Measurements from ENCODE around the gene LPIN1.
"Not testable (repeated sequence)": the region's sequence is repeated elsewhere in the genome, so short reads cannot be mapped to it uniquely, and the experiment has no call there.

The LPIN1 gene

GRCh38 chr2:11722292-11723060 lies 24.0 kb upstream of the LPIN1 start:
- DNase-seq (ENCODE audit: insufficient read length, low spot score) (no peak), FAIRE-seq (no peak)
- TF ChIP-seq POLR2A (IDR thresholded peaks at IDR 0.05; ENCODE audit: low read depth, low read length): no peak

GRCh38 chr2:11723061-11723371 lies 23.4 kb upstream of the LPIN1 start:
- DNase-seq (ENCODE audit: insufficient read length, low spot score): no peak
- FAIRE-seq: no peak
- no peak for TF ChIP-seq POLR2A (IDR thresholded peaks at IDR 0.05; ENCODE audit: low read depth, low read length)

GRCh38 chr2:11724151-11724550 lies 22.3 kb upstream of the LPIN1 start:
- DNase-seq (ENCODE audit: insufficient read length, low spot score) (no peak), FAIRE-seq (no peak)
- no peak for TF ChIP-seq POLR2A (IDR thresholded peaks at IDR 0.05; ENCODE audit: low read depth, low read length)

GRCh38 chr2:11726384-11726783 lies 20.0 kb upstream of the LPIN1 start:
- no peak for FAIRE-seq
- no peak for DNase-seq (ENCODE audit: insufficient read length, low spot score)
- no peak for TF ChIP-seq POLR2A (IDR thresholded peaks at IDR 0.05; ENCODE audit: low read depth, low read length)

GRCh38 chr2:11729362-11730212 lies 16.8 kb upstream of the LPIN1 start:
- DNase-seq (ENCODE audit: insufficient read length, low spot score): no peak
- no peak for TF ChIP-seq POLR2A (IDR thresholded peaks at IDR 0.05; ENCODE audit: low read depth, low read length)
- FAIRE-seq: no peak

GRCh38 chr2:11731214-11731984 lies 15.0 kb upstream of the LPIN1 start:
- FAIRE-seq; DNase-seq (ENCODE audit: insufficient read length, low spot score): not testable (repeated sequence)

- no peak for FAIRE-seq
- no peak for TF ChIP-seq POLR2A (IDR thresholded peaks at IDR 0.05; ENCODE audit: low read depth, low read length)
- DNase-seq (ENCODE audit: insufficient read length, low spot score): no peak
Measured at GRCh38 chr2:11732587-11732986, 13.8 kb upstream of the LPIN1 start.

- not testable (repeated sequence) for DNase-seq (ENCODE audit: insufficient read length, low spot score); FAIRE-seq
Measured at GRCh38 chr2:11737852-11738251, 8.6 kb upstream of the LPIN1 start.

GRCh38 chr2:11738589-11739436 lies 7.6 kb upstream of the LPIN1 start:
- FAIRE-seq (peak; percentile 48), DNase-seq (ENCODE audit: insufficient read length, low spot score) (peak; percentile 70)
- TF ChIP-seq POLR2A (IDR thresholded peaks at IDR 0.05; ENCODE audit: low read depth, low read length): no peak

GRCh38 chr2:11740723-11741122 lies 5.7 kb upstream of the LPIN1 start:
- FAIRE-seq: no peak
- no peak for DNase-seq (ENCODE audit: insufficient read length, low spot score)
- TF ChIP-seq POLR2A (IDR thresholded peaks at IDR 0.05; ENCODE audit: low read depth, low read length): no peak

- no peak for TF ChIP-seq POLR2A (IDR thresholded peaks at IDR 0.05; ENCODE audit: low read depth, low read length)
- FAIRE-seq (no peak), DNase-seq (ENCODE audit: insufficient read length, low spot score) (no peak)
Measured at GRCh38 chr2:11742317-11742701, 4.1 kb upstream of the LPIN1 start.

- TF ChIP-seq POLR2A (IDR thresholded peaks at IDR 0.05; ENCODE audit: low read depth, low read length): no peak
Measured at GRCh38 chr2:11742702-11743357, 3.6 kb upstream of the LPIN1 start.

GRCh38 chr2:11743366-11743765 lies 3.1 kb upstream of the LPIN1 start:
- FAIRE-seq: no peak
- no peak for DNase-seq (ENCODE audit: insufficient read length, low spot score)
- no peak for TF ChIP-seq POLR2A (IDR thresholded peaks at IDR 0.05; ENCODE audit: low read depth, low read length)

More at GRCh38 chr2:11742702-11743357, 3.6 kb upstream of the LPIN1 start:
- DNase-seq (ENCODE audit: insufficient read length, low spot score): no peak
- FAIRE-seq: no peak

All from H54 (cell line).